ENCODE data around the gene CTXN3. TPM values are rescaled to one million over a fixed set of nuclear protein-coding genes. Genes with fewer than 3 reads are reported as not detected.

Gene CTXN3
- total RNA-seq, 4 donors from 2014 or later = 0.13 TPM; not detected in 3

DNA sequence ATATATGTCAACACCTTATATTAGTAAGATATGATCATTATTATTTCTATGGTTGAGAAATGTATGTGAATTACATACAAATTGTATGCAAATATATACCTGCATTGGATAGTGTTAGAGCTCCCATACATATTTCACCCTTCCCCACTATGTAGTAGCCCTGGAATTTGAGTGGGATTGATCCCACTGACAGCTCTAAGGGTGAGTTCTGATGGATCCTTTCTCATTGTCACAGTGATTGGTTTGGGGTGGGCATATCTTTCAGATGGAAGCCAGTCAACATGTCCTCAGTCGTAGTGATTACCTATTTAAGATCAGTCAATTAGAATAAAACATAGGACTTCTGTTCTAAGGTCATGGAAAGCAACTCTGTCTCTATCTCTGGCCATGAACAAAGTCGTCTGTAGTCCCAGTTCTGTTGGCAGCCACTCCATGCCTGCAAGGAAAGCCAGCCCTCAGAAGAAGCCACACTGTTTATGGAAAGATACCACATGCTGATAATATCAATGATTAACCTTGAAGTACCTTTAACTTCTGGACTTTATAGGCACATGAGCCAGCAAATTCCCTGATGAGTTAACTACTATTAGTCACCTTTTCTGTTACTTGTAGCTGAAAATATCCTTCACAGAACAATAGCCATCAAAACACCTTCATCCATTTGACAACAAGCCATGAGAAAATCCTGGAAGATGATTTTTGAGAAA is 49.2 kb downstream of the CTXN3 start:
- DNase-seq = no peak
- H3K4me3 ChIP-seq = no peak overlapping the region
- H3K27ac ChIP-seq = no peak overlapping the region
- intact Hi-C loops (cut with DNase I) = no loop called here
- H3K36me3 ChIP-seq = no peaks in the 10 kb centered on the region
- no peaks in the 10 kb centered on the region for H3K27me3 ChIP-seq
- WGBS, 2 donors = 52 to 64% methylated on average over 2 of the region's 2 CpGs
- H3K4me1 ChIP-seq = no peaks in the 10 kb centered on the region
- no peak for TF ChIP-seq CTCF (IDR thresholded peaks at IDR 0.05)
- TF ChIP-seq POLR2A (IDR thresholded peaks at IDR 0.05) = no peak
- no peaks in the 10 kb centered on the region for H3K9me3 ChIP-seq

DNA sequence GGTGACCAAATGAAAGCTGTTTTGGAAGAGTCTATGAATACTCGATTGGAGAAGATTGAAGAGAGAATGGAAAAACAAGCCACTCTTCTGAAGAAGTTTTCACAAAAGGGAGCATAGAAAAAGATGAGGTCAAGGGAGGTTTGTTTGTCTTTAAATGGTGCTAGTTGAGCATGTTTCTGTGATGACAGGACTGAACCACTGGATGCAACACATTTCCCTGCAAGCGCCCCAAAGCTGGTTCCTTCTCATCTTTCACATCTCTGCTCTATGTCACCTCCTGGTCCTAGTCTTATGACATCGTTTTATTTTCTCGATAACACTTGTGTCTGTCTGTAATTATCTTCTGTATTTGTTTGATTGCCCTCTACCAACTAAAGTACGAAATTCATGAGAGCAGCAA is 50.5 kb downstream of the CTXN3 start:
- Histone ChIP-seq H3K27ac (no peak overlapping the region), H3K4me3 (no peak overlapping the region), H3K9me3 (no peaks in the 10 kb centered on the region), H3K36me3 (no peaks in the 10 kb centered on the region), H3K4me1 (no peaks in the 10 kb centered on the region), H3K27me3 (no peaks in the 10 kb centered on the region)
- TF ChIP-seq POLR2A (IDR thresholded peaks at IDR 0.05) (no peak), CTCF (IDR thresholded peaks at IDR 0.05) (no peak)
- intact Hi-C loops (cut with DNase I) = no loop called here
- DNase-seq = no peak
- 82 to 87% methylated on average over 5 of the region's 5 CpGs for WGBS, 2 donors

- no peaks in the 10 kb centered on the region for H3K27me3 ChIP-seq
- TF ChIP-seq POLR2A (IDR thresholded peaks at IDR 0.05) (no peak), CTCF (IDR thresholded peaks at IDR 0.05) (no peak)
- no peak overlapping the region for H3K4me3 ChIP-seq
- 81 to 86% methylated on average over 6 of the region's 6 CpGs for WGBS, 2 donors
- H3K36me3 ChIP-seq = no peaks in the 10 kb centered on the region
- no peak for DNase-seq
- intact Hi-C loops (cut with DNase I) = no loop called here
- H3K9me3 ChIP-seq = no peaks in the 10 kb centered on the region
- no peak overlapping the region for H3K27ac ChIP-seq
- peaks cover 0 to 8% (median 3%) of the 10 kb centered on the region in 3 donors for H3K4me1 ChIP-seq
Observed at GRCh38 chr5:127700237-127700766, 51.4 kb downstream of the CTXN3 start.

GRCh38 chr5:127702434-127702833 is 53.6 kb downstream of the CTXN3 start:
- Histone ChIP-seq H3K4me1 (peaks cover 0 to 11% (median 5%) of the 10 kb centered on the region in 3 donors), H3K4me3 (no peak overlapping the region), H3K9me3 (no peaks in the 10 kb centered on the region), H3K27me3 (no peaks in the 10 kb centered on the region), H3K36me3 (no peaks in the 10 kb centered on the region), H3K27ac (no peak overlapping the region)
- intact Hi-C loops (cut with DNase I) = no loop called here
- WGBS, 2 donors = 68 to 90% methylated on average over 2 of the region's 2 CpGs
- DNase-seq = no peak
- TF ChIP-seq CTCF (IDR thresholded peaks at IDR 0.05) = no peak

GRCh38 chr5:127702926-127703561 is 54.2 kb downstream of the CTXN3 start, which contains the start of gene CCDC192:
Gene CCDC192 (plus strand): TSS chr5:127703391. CDS start chr5:127703446, 55 bp downstream.
- no peaks in the 10 kb centered on the region for H3K9me3 ChIP-seq
- H3K27me3 ChIP-seq = no peaks in the 10 kb centered on the region
- H3K36me3 ChIP-seq = no peaks in the 10 kb centered on the region
- H3K4me1 ChIP-seq = peaks cover 0 to 11% (median 5%) of the 10 kb centered on the region in 3 donors
- H3K27ac ChIP-seq = no peak within 1 kb of the TSS
- no peak within 1 kb of the TSS for H3K4me3 ChIP-seq
- DNase-seq = no peak
- 64 to 75% methylated on average over 5 of the region's 5 CpGs for WGBS, 2 donors
- intact Hi-C loops (cut with DNase I) = no loop called here
- TF ChIP-seq CTCF (IDR thresholded peaks at IDR 0.05) (no peak), POLR2A (IDR thresholded peaks at IDR 0.05) (no peak)
